ENCODE results near the gene RAB3A. TPM values are rescaled to one million over a fixed set of nuclear protein-coding genes. Genes with fewer than 3 reads are reported as not detected.
A peak's percentile ranks its signal among the peaks of the same experiment; 100 is the strongest.

The RAB3A gene
- total RNA-seq, 1 donor from 2014 or later: 3.2 TPM

- no peak for DNase-seq (ENCODE audit: extremely low spot score, unreplicated experiment)
- no peaks in the 10 kb centered on the region for H3K9me3 Mint-ChIP-seq (ENCODE audit: unreplicated experiment)
- no peak overlapping the region for H3K4me3 Mint-ChIP-seq (ENCODE audit: unreplicated experiment)
- peaks cover 3% of the 10 kb centered on the region for H3K27me3 Mint-ChIP-seq (ENCODE audit: unreplicated experiment)
- no peak overlapping the region for H3K27ac Mint-ChIP-seq (ENCODE audit: unreplicated experiment)
- peaks cover 23% of the 10 kb centered on the region for H3K4me1 Mint-ChIP-seq (ENCODE audit: unreplicated experiment)
- TF ChIP-seq CTCF (IDR thresholded peaks at IDR 0.05): peak; percentile 71
- H3K36me3 Mint-ChIP-seq (ENCODE audit: unreplicated experiment): no peaks in the 10 kb centered on the region
These were observed 4.5 kb upstream of the RAB3A start for GRCh38 chr19:18208098-18208951.

GRCh38 chr19:18206018-18206417 lies 2.2 kb upstream of the RAB3A start:
- no peak for DNase-seq (ENCODE audit: extremely low spot score, unreplicated experiment)
- Mint-ChIP-seq H3K27me3 (ENCODE audit: unreplicated experiment) (peaks cover 2% of the 10 kb centered on the region), H3K4me1 (ENCODE audit: unreplicated experiment) (peaks cover 27% of the 10 kb centered on the region), H3K9me3 (ENCODE audit: unreplicated experiment) (no peaks in the 10 kb centered on the region), H3K27ac (ENCODE audit: unreplicated experiment) (peak overlapping the region; percentile 97), H3K36me3 (ENCODE audit: unreplicated experiment) (no peaks in the 10 kb centered on the region), H3K4me3 (ENCODE audit: unreplicated experiment) (peak overlapping the region; percentile 86)
- no peak for TF ChIP-seq CTCF (IDR thresholded peaks at IDR 0.05)

GRCh38 chr19:18205200-18205892 lies 1.5 kb upstream of the RAB3A start:
- H3K36me3 Mint-ChIP-seq (ENCODE audit: unreplicated experiment): no peaks in the 10 kb centered on the region
- DNase-seq (ENCODE audit: extremely low spot score, unreplicated experiment): no peak
- H3K4me3 Mint-ChIP-seq (ENCODE audit: unreplicated experiment): peak overlapping the region; percentile 86
- peaks cover 27% of the 10 kb centered on the region for H3K4me1 Mint-ChIP-seq (ENCODE audit: unreplicated experiment)
- no peaks in the 10 kb centered on the region for H3K27me3 Mint-ChIP-seq (ENCODE audit: unreplicated experiment)
- no peaks in the 10 kb centered on the region for H3K9me3 Mint-ChIP-seq (ENCODE audit: unreplicated experiment)
- TF ChIP-seq CTCF (IDR thresholded peaks at IDR 0.05): no peak
- H3K27ac Mint-ChIP-seq (ENCODE audit: unreplicated experiment): peak overlapping the region; percentile 97

GRCh38 chr19:18204394-18205199 lies 755 bp upstream of the RAB3A start:
- H3K36me3 Mint-ChIP-seq (ENCODE audit: unreplicated experiment): no peaks in the 10 kb centered on the region
- peak overlapping the region; percentile 97 for H3K27ac Mint-ChIP-seq (ENCODE audit: unreplicated experiment)
- TF ChIP-seq CTCF (IDR thresholded peaks at IDR 0.05): no peak
- H3K27me3 Mint-ChIP-seq (ENCODE audit: unreplicated experiment): no peaks in the 10 kb centered on the region
- H3K4me1 Mint-ChIP-seq (ENCODE audit: unreplicated experiment): peaks cover 27% of the 10 kb centered on the region
- no peaks in the 10 kb centered on the region for H3K9me3 Mint-ChIP-seq (ENCODE audit: unreplicated experiment)
- H3K4me3 Mint-ChIP-seq (ENCODE audit: unreplicated experiment): peak overlapping the region; percentile 86
- DNase-seq (ENCODE audit: extremely low spot score, unreplicated experiment): no peak

Measured in osteocyte (in vitro differentiated cells).